ENCODE data around the gene C16orf87.

DNA sequence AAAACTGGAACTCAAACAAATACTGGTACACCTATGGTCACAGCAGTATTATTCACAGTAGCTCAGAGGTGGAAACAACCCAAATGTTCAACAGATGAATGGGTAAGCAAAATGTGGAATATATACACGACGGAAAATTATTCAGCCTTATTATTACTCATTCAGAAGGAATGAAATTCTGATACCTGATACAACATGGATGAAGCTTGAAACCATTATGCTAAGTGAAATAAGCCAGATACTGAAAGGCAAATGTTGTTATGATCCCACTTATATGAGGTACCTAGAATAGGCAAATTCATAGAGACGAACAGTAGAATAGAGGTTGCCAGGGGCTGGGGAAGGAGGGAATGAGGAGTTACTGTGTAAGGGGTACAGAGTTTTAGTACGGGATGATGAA is 55.8 kb downstream of the C16orf87 start:
- TF ChIP-seq, protein P1, sequence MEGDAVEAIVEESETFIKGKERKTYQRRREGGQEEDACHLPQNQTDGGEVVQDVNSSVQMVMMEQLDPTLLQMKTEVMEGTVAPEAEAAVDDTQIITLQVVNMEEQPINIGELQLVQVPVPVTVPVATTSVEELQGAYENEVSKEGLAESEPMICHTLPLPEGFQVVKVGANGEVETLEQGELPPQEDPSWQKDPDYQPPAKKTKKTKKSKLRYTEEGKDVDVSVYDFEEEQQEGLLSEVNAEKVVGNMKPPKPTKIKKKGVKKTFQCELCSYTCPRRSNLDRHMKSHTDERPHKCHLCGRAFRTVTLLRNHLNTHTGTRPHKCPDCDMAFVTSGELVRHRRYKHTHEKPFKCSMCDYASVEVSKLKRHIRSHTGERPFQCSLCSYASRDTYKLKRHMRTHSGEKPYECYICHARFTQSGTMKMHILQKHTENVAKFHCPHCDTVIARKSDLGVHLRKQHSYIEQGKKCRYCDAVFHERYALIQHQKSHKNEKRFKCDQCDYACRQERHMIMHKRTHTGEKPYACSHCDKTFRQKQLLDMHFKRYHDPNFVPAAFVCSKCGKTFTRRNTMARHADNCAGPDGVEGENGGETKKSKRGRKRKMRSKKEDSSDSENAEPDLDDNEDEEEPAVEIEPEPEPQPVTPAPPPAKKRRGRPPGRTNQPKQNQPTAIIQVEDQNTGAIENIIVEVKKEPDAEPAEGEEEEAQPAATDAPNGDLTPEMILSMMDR (conservative IDR thresholded peaks at IDR 0.05), result no peak
- TF ChIP-seq EZH2 (IDR thresholded peaks at IDR 0.05; ENCODE audit: low read depth), result no peak

All from PC-9 (cell line).